Astrocyte (in vitro differentiated cells and primary cell): ENCODE data around the gene ABCC10. TPM values are rescaled to one million over a fixed set of nuclear protein-coding genes. Genes with fewer than 3 reads are reported as not detected.

Experiments
- DNase-seq: peaks from one replicate; pipeline ENCODE4 v3.0.0-alpha.2; 2010; ENCODE audit warnings: low read depth
- FAIRE-seq: peaks from 2 replicates; lab custom pipeline; 2011; peaks lifted over from hg19 to GRCh38; lab: Jason Lieb, UNC
- H2AFZ ChIP-seq: 2 replicates; pipeline ENCODE4 v1.6.0; 2012; ENCODE audit warnings: low read depth, low read length, inconsistent platforms
- H3K27ac ChIP-seq: 2 replicates; pipeline ENCODE4 v1.5.1; 2011; ENCODE audit warnings: low read depth, low read length, inconsistent platforms
- H3K27me3 ChIP-seq: 2 replicates; pipeline ENCODE4 v1.6.0; 2011; ENCODE audit warnings: low read length, inconsistent platforms; ENCODE audit not compliant: insufficient read depth
- H3K36me3 ChIP-seq: 2 replicates; pipeline ENCODE4 v1.5.1; 2011; ENCODE audit warnings: low read length, inconsistent platforms; ENCODE audit not compliant: insufficient read depth
- H3K4me1 ChIP-seq: 2 replicates; pipeline ENCODE4 v1.5.1; 2011; ENCODE audit warnings: low read length, inconsistent platforms; ENCODE audit not compliant: insufficient read depth
- H3K4me2 ChIP-seq: 2 replicates; pipeline ENCODE4 v1.6.0; 2012; ENCODE audit warnings: low read length, inconsistent platforms
- H3K4me3 ChIP-seq: 2 replicates; pipeline ENCODE4 v1.5.1; 2011; ENCODE audit warnings: low read depth, mild to moderate bottlenecking, low read length, inconsistent platforms; ENCODE audit not compliant: insufficient read depth
- H3K79me2 ChIP-seq: 2 replicates; pipeline ENCODE4 v1.6.0; 2012; ENCODE audit warnings: mild to moderate bottlenecking, low read length, inconsistent platforms; ENCODE audit not compliant: insufficient read depth
- H3K9ac ChIP-seq: 2 replicates; pipeline ENCODE4 v1.6.0; 2012; ENCODE audit warnings: mild to moderate bottlenecking, low read length, inconsistent platforms
- H3K9me3 ChIP-seq: 2 replicates; pipeline ENCODE4 v1.5.1; 2012; ENCODE audit warnings: low read depth, mild to moderate bottlenecking, low read length, inconsistent platforms; ENCODE audit not compliant: insufficient read depth
- H4K20me1 ChIP-seq: 2 replicates; pipeline ENCODE4 v1.6.0; 2012; ENCODE audit warnings: low read length, inconsistent platforms; ENCODE audit not compliant: insufficient read depth
- H3K27ac Mint-ChIP-seq: one replicate; pipeline ENCODE4 v1.8.0; 2021; ENCODE audit warnings: mild to moderate bottlenecking, mixed read lengths; ENCODE audit not compliant: unreplicated experiment
- H3K27me3 Mint-ChIP-seq: one replicate; pipeline ENCODE4 v1.8.0; 2021; ENCODE audit warnings: low read depth, mixed read lengths; ENCODE audit not compliant: unreplicated experiment
- H3K36me3 Mint-ChIP-seq: one replicate; pipeline ENCODE4 v1.8.0; 2021; ENCODE audit warnings: low read depth, mixed read lengths; ENCODE audit not compliant: unreplicated experiment
- H3K4me1 Mint-ChIP-seq: one replicate; pipeline ENCODE4 v1.8.0; 2021; ENCODE audit warnings: low read depth, mixed read lengths; ENCODE audit not compliant: unreplicated experiment
- H3K4me3 Mint-ChIP-seq: one replicate; pipeline ENCODE4 v1.8.0; 2021; ENCODE audit warnings: mild to moderate bottlenecking, moderate library complexity, mixed read lengths; ENCODE audit not compliant: unreplicated experiment
- H3K9me3 Mint-ChIP-seq: one replicate; pipeline ENCODE4 v1.8.0; 2021; ENCODE audit warnings: mild to moderate bottlenecking, mixed read lengths; ENCODE audit not compliant: unreplicated experiment
- CTCF ChIP-seq: IDR thresholded peaks from 2 replicates; pipeline ENCODE4 v1.5.1; 2011; ENCODE audit warnings: low read depth, mild to moderate bottlenecking, inconsistent platforms, low read length, moderate library complexity; ENCODE audit not compliant: insufficient read depth
- EZH2 ChIP-seq: IDR thresholded peaks from 2 replicates; pipeline ENCODE4 v1.6.1; 2012; ENCODE audit warnings: mild to moderate bottlenecking, low read length, inconsistent platforms; ENCODE audit not compliant: insufficient read depth
- total RNA-seq: library from RNA; stranded (reverse); gene quantifications from 2 replicates; pipeline ENCODE4 v1.2.1, GENCODE V29; 2021

The ABCC10 gene
- total RNA-seq, 1 donor from 2014 or later: 37.2 TPM

- TF ChIP-seq EZH2: no peak
- TF ChIP-seq CTCF: no peak
- Mint-ChIP-seq H3K27me3 (no peaks in the 10 kb centered on the region), H3K4me1 (peaks cover 28% of the 10 kb centered on the region), H3K27ac (no peak overlapping the region), H3K4me3 (no peak overlapping the region), H3K36me3 (peaks cover 5% of the 10 kb centered on the region), H3K9me3 (no peaks in the 10 kb centered on the region)
- DNase-seq: no peak
- Histone ChIP-seq H3K36me3 (no peaks in the 10 kb centered on the region), H3K9me3 (no peaks in the 10 kb centered on the region), H3K79me2 (peaks cover 41% of the 10 kb centered on the region), H3K9ac (no peak overlapping the region), H3K27ac (no peak overlapping the region), H3K4me1 (peaks cover 41% of the 10 kb centered on the region), H3K27me3 (no peaks in the 10 kb centered on the region), H3K4me2 (no peak overlapping the region), H3K4me3 (no peak overlapping the region), H4K20me1 (peaks cover 72% of the 10 kb centered on the region), H2AFZ (no peak overlapping the region)
- no peak for FAIRE-seq
These were observed 66.5 kb downstream of the ABCC10 start for GRCh38 chr6:43493833-43494232.

GRCh38 chr6:43494321-43494720 is 67.0 kb downstream of the ABCC10 start:
- H3K9me3 Mint-ChIP-seq: no peaks in the 10 kb centered on the region
- H3K27me3 Mint-ChIP-seq: no peaks in the 10 kb centered on the region
- Histone ChIP-seq H3K4me2 (no peak overlapping the region), H3K4me1 (peaks cover 39% of the 10 kb centered on the region), H3K79me2 (peaks cover 37% of the 10 kb centered on the region), H3K36me3 (peaks cover 4% of the 10 kb centered on the region), H3K9me3 (no peaks in the 10 kb centered on the region), H3K4me3 (no peak overlapping the region), H3K27ac (no peak overlapping the region), H4K20me1 (peaks cover 76% of the 10 kb centered on the region), H3K9ac (no peak overlapping the region), H2AFZ (no peak overlapping the region), H3K27me3 (no peaks in the 10 kb centered on the region)
- peaks cover 6% of the 10 kb centered on the region for H3K36me3 Mint-ChIP-seq
- FAIRE-seq (no peak), DNase-seq (no peak)
- peaks cover 23% of the 10 kb centered on the region for H3K4me1 Mint-ChIP-seq
- H3K4me3 Mint-ChIP-seq: no peak overlapping the region
- H3K27ac Mint-ChIP-seq: no peak overlapping the region
- TF ChIP-seq EZH2 (no peak), CTCF (no peak)

- peaks cover 77% of the 10 kb centered on the region for H4K20me1 ChIP-seq
- peaks cover 39% of the 10 kb centered on the region for H3K4me1 ChIP-seq
- Mint-ChIP-seq H3K9me3 (no peaks in the 10 kb centered on the region), H3K4me1 (peaks cover 22% of the 10 kb centered on the region), H3K4me3 (no peak overlapping the region), H3K36me3 (peaks cover 7% of the 10 kb centered on the region), H3K27me3 (no peaks in the 10 kb centered on the region), H3K27ac (no peak overlapping the region)
- H3K79me2 ChIP-seq: peaks cover 34% of the 10 kb centered on the region
- no peak overlapping the region for H3K4me3 ChIP-seq
- no peak overlapping the region for H3K27ac ChIP-seq
- FAIRE-seq (no peak), DNase-seq (no peak)
- H3K4me2 ChIP-seq: no peak overlapping the region
- no peaks in the 10 kb centered on the region for H3K9me3 ChIP-seq
- no peak for TF ChIP-seq EZH2
- H3K9ac ChIP-seq: no peak overlapping the region
- peaks cover 8% of the 10 kb centered on the region for H3K36me3 ChIP-seq
- no peaks in the 10 kb centered on the region for H3K27me3 ChIP-seq
- no peak overlapping the region for H2AFZ ChIP-seq
These were observed 67.4 kb downstream of the ABCC10 start for GRCh38 chr6:43494766-43495165.
